EH (cell line): ENCODE results near the gene NBPF3.
A peak's percentile ranks its signal among the peaks of the same experiment; 100 is the strongest.
"Not testable (repeated sequence)": the region's sequence is repeated elsewhere in the genome, so short reads cannot be mapped to it uniquely, and the experiment has no call there.

ENCODE experiments used
- DNase-seq: peaks from one replicate; pipeline ENCODE4 v3.0.0-alpha.2; 2015; ENCODE audit warnings: low read depth

The NBPF3 gene

DNA sequence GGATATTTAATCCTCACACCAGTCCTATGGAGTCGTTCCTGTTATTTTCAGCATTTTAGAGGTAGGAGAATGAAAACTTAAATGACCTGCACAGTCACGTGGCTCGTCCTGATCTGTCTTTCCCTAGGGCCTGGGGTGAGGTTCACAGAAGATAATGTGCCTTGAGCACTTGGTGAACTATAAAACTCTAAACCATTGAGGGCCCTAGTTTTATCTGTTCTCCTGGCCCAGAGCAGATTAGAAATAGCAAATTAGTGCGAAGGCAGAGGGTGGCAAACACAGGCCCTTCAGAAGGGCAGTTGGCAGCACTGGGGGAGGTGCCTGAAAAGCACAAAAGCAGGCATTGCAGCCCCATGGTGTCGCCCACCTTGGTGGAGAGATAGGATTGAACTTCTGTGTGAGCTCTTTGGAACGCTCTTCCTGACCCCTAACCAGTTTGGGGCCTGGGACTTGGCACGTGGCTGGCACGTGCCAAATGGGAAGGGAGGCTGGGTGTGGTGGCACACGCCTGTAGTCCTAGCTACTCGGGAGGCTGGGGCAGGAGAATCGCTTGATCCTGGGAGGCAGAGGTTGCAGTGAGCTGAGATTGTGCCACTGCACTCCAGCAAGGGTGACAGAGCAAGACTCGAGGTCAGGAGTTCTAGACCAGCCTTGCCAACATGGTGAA, 1.2 kb upstream of the NBPF3 start:
- not testable (repeated sequence) for DNase-seq

DNA sequence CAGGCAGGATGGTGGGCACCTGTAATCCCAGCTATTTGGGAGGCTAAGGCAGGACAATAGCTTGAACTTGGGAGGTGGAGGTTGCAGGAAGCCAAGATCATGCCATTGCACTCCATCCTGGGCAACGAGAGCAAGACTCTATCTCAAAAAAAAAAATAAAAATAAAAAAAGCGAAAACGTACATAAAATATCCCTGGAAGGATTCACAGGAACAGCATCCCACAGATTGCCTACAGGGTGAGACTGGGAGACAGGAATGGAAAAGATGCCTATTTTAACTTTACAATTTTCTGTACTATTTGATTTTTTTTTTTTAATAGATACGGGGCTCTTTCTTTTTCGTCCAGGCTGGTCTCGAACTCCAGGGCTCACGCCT, 604 bp upstream of the NBPF3 start:
- no peak for DNase-seq

DNA sequence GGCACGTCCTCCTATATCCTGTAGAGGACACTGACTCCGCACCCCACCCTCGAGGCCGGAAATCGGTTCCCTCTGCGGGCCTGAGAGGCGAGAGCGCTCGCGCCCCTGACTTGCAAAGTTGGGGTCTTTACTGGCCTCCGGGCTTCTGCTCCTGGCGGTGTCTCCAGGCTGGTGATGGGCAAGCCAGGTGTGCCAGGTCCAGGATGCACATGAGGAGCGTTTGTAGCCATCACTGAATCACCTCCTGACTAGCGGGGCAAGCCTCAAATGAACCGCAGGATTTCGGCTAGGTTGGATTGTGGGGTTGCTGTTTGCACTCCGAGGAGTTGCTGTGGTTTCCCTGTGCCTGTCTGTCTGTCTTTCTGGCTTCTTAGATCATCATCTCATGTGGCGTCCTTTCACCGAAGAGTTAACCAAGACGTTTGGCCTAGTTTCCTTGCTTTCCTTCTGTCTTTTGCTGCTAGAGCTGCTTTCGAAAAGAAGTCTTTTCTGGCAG, 741 bp downstream of the NBPF3 start:
- DNase-seq = peak; percentile 45

DNA sequence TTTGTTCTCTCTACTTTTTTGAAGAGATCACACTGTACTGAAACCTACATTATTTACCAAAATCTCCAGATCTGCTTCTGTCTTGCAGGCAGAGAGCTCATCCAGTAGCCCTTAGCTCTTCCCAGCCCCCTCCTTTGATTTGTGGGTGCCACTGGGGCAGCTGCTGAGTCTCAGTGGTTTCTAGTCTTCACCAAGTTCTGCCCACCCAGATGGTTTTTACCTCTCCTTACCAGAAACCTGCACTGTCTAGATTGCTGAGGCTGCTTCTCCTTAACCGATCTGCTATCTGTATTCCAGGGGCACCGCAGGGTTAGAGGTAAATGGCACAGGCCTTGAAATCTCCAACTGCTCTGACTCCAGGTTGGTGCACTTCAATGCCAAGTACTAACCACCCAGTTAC, 6.7 kb downstream of the NBPF3 start:
- not testable (repeated sequence) for DNase-seq

DNA sequence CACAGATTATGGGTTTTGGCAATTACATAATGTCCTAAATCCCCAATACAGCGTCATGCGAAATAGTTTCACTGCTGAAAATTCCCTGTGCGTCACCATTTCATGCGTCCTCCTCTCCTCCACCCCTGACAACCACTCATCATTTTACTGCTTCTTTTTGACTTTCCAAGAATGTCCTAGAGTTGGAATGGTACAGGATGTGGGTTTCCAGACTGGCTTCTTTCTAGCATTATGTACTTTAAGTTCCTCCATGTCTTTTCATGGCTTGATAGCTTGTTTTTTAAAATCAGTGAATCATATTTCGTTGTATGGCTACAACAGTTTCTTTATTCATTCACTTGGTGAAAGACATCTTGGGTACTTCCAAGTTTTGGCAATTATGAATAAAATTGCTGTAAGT, 7.4 kb downstream of the NBPF3 start:
- peak; percentile 44 for DNase-seq

DNA sequence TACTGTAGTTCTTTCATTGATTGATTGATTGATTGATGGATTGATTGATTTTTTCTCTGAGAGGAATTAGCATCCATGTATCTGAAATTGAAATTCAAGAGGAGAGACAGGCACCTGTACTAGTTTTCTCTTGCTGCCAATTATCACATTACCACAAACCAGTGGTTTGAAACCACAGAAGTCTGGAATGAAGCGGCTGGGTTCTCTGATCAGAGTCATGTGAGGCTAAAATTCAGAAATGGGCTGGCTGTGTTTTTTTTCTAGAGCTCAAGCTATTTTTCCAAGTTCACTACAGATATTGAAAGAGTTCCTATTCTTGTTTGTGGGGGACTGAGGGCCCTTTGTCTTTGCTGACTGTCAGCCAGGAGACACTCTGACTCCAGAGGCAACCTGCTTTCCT, 10.0 kb downstream of the NBPF3 start:
- DNase-seq = peak; percentile 49

DNA sequence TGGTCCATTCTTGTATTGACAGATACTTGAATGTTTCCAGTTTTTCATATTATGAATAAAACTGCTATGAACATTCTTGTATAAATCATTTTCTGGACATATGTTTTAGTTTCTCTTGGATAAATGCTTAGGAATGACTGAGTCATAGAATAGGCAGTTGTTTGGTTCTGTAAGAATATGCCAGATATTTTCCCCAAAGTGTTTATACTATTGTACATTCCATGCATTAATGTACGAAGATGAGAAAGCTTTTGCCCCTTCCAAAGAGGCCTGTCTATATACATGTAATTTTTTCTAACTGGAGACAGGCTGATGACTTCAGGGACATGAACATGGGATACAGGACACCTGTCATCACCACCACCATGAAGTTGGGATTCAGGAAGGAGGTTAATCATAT, 11.3 kb downstream of the NBPF3 start:
- DNase-seq = peak; percentile 94

DNA sequence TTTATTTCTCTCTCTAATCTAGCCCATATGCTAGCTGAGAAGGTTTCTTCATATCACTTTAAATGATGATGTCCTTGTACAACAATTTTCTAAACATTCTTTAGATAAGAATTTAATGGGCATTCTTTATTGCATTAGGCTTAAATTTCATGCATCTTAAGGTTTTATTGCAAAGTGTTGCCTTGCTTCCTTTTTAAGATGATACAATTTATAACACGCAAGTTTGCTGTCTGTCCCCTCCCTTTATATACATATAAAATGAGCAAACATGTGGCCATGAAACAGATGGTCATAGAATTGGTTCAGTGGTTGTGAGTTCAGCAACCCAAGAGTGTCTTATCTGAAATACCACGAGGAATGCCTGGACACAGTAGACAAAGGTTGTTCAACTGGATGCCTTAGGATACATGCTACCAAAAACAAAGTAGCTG, 12.1 kb downstream of the NBPF3 start:
- peak; percentile 90 for DNase-seq

DNA sequence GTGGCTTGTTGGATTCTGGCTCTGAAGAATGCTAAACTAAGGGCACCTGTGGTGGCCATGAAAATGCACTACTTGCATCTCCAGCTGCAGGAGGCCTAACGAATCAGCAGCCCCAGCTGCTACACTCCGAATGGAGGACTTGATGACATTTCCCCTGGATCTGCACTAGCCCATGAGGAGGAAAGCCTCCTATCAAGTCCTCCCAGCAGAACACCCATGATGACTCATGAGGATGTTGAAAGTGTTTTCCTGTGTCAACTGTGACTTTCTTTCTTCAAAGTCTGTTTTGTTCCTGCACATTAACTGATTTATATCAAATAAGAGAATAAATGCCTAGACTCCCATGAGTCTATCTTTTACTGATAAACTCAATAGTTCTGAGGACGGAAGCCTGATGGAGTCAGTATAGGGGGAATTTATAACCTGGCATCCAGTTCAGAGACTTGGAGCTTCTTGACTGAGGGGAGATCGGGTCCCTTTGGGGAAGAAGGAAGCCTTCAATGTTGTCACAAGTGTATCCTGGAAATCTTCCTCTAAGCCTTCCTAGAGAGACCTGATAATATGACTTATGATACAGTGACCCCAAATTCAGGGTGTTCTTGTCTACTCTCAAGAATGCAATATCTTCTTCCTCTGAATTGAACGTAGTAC, 14.2 kb downstream of the NBPF3 start:
- peak; percentile 88 for DNase-seq

DNA sequence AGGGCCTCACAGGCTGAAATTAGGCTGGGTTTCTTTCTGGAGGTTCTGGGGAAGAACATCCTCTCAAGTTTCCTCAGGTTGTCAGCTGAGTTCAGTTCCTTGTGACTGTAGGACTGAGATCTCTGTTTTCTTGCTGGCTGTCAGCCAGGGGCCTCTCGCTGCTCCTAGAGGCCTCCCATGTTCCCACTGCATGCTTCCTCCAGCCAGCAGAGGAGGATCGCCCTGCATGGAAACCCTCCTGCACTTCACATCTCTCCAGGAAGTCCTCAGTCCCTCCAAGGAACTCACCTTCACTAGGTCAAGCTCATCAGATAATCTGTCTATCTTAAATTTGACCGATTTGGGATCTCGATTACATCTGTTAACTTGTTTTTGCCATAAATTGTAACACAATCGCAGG, 15.0 kb downstream of the NBPF3 start:
- not testable (repeated sequence) for DNase-seq

DNA sequence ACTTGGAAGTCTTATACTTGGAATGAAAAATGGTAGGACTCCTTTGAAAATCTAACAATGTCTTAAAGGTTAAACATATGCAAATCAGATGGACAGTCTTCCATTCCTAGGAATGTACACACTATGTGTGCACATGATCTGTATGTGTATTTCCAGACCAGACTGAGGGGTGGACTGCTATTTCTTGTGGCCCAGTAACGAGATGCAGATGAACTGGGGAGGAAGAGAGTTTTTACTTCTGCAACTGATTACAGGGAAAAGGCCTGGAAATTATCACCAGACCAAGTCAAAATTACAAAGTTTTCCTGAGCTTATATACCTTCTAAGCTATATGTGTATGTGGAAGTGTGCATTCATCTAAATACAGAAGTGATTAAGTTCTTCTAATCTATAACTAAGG, 17.7 kb downstream of the NBPF3 start:
- DNase-seq = no peak

DNA sequence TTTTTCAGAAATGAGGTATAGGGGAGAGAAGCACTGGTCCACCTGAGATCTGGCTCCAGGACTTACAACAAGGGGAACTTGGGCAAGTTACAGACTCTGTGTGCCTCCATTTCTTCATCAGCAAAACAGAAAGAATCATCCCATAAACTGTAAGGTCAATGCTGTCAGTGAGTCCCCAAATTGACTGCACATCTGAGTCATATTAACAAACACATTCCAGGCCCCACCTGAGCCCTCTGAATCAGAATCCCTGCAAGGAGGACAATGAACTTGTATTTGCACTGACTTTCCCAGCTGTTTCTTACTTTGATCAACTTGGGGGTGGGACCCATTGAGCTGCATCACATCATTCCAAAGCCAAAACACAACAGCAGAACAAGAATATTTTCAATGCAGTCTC, 25.2 kb downstream of the NBPF3 start:
- not testable (repeated sequence) for DNase-seq

DNA sequence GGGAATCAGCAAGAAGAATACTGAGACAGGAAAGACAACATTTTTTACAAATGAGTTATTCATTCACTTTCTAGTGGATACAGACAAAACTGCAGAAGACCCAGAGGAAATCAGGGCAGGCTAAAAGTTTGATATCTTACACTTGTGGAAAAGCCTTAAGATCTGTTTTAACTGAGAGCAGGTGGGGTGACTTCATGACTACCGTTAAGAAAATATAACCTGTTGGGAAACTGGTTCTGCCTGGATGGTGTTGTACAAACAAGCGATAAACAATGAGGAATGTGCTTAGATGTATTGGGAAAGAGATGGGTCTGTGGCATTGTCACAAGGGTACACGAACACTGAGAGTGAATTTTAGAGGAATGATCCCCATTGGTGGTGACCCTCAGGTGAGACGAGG, 28.0 kb downstream of the NBPF3 start:
- DNase-seq = not testable (repeated sequence)

DNA sequence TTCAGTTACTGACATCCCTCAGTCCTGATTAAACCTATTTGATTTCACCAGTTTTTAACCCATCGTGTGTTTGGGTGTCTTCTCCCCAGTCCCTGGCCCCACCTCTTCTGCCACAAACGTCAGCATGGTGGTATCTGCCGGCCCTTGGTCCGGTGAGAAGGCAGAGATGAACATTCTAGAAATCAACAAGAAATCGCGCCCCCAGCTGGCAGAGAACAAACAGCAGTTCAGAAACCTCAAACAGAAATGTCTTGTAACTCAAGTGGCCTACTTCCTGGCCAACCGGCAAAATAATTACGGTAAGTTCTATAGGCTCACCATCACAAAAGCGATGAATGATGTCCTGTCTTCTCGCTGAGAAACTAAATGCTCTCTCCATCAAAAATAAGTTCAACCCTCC, 28.7 kb downstream of the NBPF3 start:
- DNase-seq = peak; percentile 62

DNA sequence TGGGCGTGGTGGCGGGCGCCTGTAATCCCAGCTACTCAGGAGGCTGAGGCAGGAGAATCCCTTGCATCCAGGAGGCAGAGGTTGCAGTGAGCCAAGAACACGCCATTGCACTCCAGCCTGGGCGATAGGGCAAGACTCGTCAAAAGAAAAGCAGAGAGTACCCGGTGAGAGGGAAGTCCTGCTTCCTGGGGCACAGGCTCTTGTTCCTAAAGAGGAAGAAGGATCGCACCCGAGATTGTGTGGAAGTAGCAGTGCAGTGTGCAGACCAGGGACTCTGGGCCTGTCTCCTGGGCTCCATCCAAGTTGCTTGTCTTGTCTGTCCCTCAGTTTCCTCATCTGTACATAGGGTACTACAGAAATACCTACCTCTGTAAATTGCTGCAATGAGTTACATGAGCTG, 29.6 kb downstream of the NBPF3 start:
- DNase-seq = no peak

DNA sequence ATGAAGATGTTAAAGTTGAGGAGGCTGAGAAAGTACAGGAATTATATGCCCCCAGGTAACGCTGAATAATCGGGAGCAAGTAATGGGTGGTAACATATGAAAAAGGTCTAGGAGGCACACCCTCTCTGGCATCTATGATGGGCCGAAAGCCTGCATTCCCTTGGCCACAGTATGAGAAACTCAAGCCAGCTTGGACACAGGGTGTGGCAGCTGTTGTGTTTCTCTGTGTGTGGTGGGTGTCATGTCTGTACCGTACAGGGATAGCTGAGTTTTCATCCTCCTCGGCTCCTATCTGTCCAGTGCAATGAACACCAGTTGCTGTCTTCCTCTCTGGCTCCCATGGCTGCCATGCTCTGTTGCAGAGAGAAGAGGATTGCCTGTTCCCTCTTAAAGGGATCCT, 32.9 kb downstream of the NBPF3 start:
- no peak for DNase-seq

DNA sequence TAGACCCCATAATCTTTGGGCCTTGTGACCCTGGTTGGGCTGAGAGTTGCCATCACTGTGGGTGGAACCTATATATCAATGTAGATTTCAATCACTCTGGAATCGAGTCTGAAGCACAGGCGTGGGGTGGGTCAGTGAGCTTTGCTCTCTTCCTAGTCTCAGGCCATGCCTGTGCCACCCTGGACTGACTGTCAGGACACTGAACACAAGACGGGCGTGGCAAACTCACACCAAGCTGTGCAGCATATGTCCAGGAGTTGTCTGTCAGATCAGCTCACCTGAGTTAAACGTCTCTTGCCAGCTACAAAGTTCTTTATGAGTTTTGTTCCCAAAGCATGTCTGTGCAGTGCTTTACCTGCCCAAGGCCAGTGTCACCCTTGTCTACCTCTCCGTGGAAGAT, 38.4 kb downstream of the NBPF3 start:
- no peak for DNase-seq

DNA sequence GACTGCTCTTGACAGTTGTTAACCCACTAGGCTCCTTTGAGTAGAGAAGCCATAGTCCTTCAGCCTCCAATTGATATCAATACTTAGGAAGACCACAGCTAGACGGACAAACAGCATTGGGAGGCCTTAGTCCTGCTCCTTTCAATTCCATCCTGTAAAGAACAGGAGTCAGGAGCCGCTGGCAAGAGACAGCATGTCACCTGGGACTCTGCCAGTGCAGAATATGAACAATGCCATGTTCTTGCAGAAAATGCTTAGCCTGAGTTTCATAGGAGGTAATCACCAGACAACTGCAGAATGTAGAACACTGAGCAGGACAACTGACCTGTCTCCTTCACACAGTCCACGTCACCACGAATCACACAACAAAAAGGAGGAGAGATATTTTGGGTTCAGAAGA, 43.9 kb downstream of the NBPF3 start:
- not testable (repeated sequence) for DNase-seq

DNA sequence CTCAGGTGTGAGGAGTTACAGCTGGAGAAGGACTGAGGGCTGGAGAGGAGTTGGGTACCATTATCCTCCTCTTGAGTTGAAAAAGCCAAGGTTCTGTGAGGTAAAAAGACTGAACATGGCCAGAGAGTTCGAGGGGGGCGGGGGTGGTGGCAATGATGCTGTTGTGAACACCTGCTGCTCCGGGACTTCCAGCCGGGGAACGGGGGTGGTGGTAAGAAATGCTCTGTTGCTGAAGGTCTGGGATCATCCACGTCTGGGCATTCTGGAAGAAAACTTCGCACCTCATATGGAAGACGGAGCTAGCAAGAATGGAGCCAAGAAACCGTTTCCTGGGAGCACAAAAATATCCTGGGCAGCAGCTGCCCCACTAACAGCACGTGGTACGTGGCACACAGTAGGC, 49.2 kb downstream of the NBPF3 start:
- no peak for DNase-seq

DNA sequence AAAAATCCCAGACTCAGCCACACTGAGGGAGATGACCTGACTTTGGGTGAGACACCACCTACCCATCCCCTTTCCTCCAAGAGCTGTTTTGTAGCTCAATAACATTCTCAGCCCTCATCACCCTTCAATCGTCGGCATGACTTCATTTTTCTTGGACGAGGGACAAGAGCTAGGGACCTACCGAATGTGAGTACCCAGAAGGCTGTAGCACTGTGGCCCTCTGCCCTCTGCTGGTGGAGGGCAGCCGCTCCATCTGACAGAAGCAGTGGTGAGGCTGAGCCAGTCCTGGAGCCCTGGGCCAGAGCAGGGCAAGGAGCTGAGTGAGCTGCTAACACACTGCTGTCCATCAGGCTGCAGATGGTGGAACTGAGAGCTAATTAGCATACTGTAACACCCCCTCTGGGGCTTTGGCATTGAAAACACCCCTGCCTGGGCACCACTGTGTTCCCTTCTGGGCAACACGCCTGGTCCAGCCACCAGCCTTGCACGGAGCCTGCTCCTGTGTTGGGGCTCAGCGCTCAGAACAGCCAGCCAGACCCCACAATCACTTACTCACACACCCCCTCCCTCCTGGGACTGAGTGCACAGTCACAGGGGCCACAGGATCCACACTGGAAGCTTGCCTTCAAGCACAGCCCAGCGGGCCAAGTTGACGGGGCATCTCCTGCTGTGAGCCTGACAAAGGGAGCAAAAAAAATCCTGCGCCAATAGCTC, 51.0 kb downstream of the NBPF3 start:
- peak; percentile 84 for DNase-seq

DNA sequence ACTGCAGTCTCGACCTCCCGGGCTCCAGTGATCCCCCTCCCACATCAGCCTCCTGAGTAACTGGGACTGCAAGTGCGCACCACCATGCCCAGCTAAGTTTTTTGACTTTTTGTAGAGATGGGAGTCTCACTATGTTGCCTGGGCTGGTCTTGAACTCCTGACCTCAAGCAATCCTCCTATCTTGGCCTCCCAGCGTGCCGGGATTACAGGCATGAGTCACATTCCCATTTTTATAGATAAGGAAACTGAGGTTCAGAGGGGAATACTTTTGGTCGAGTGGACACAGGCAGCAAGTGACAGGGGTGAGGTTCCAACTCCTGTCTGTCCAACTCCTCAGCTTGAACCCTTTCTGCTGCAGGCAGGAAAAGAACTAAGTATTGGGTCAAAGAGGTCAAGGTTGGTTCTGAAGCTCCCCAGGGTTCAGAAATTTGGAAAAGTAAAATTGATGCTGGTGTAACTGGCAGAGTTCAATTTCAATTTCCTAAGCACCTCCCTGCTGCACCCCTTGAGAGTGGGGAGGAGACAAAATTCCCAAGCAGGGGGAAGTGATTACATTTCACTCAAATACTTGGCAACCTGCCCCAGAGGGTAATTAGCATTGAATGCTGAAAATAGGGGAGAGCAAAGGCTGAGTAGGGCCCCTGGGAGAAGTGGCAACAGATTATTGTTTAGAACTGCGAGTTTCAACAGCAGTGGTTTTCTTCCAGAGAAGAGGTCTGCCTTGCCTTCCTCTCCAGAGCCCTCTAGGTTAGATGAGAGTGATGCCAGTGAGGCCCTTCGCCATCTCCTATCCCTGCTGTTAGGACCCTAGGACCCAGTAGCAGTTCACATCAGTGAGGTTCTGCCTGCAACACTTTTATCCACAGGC, 51.8 kb downstream of the NBPF3 start:
- peak; percentile 74 for DNase-seq

DNA sequence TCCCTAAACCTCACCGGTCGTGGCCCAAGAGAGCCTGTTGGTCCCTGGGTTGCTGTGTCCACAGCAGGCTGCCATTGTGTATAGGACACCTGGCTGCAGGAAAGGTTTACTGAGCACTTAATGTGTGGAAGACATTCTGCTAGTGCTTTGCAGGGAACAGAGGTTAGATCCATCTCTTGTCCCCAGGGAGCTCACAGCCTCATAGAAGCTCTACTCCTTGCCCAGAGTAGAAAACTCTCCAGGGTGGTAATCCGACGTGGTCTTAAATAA, 52.4 kb downstream of the NBPF3 start:
- DNase-seq = no peak

DNA sequence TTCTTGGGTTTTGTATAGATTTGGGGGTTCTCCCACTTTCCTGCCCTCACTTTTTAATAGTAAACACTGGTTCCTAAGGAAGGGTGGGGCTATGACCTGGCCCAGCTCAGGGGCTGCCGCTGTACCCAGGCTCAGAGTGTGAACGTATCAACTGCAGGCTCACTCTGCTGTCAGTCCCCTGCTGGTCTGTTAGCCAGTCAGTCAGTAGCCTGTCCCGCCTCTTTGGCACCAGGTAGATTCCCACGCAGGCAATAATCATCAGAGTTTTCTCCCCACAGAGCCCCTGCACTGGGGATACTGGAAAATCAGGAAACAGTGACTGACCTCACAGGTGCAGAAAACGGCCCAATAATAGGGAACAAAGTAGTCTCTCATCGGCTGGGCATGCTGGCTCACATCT, 54.3 kb downstream of the NBPF3 start:
- no peak for DNase-seq
